ENCODE results near the gene ARSD. TPM values are rescaled to one million over a fixed set of nuclear protein-coding genes. Genes with fewer than 3 reads are reported as not detected.
"Not testable (repeated sequence)": the region's sequence is repeated elsewhere in the genome, so short reads cannot be mapped to it uniquely, and the experiment has no call there.

Gene ARSD
- total RNA-seq, 2 experiments from 2014 or later: 1.3 to 2.1 TPM

- Mint-ChIP-seq H3K4me3 (no peak overlapping the region), H3K27ac (no peak overlapping the region), H3K36me3 (no peaks in the 10 kb centered on the region), H3K27me3 (no peaks in the 10 kb centered on the region), H3K9me3 (ENCODE audit: low read depth) (no peaks in the 10 kb centered on the region), H3K4me1 (no peaks in the 10 kb centered on the region)
- CTCF ChIA-PET: no interaction called here
- DNase-seq (no peak), ATAC-seq (no peak)
Measured at GRCh38 chrX:2960861-2961515, 31.8 kb upstream of the ARSD start.

GRCh38 chrX:2958199-2958598 is 29.1 kb upstream of the ARSD start:
- Mint-ChIP-seq H3K27ac (no peak overlapping the region), H3K9me3 (ENCODE audit: low read depth) (no peaks in the 10 kb centered on the region), H3K4me1 (no peaks in the 10 kb centered on the region), H3K4me3 (no peak overlapping the region), H3K36me3 (no peaks in the 10 kb centered on the region), H3K27me3 (no peaks in the 10 kb centered on the region)
- CTCF ChIA-PET: no interaction called here
- ATAC-seq: no peak
- no peak for DNase-seq

GRCh38 chrX:2955838-2956237 is 26.7 kb upstream of the ARSD start:
- no peaks in the 10 kb centered on the region for H3K27me3 Mint-ChIP-seq
- DNase-seq (no peak), ATAC-seq (no peak)
- H3K9me3 Mint-ChIP-seq (ENCODE audit: low read depth): no peaks in the 10 kb centered on the region
- H3K4me3 Mint-ChIP-seq: no peak overlapping the region
- H3K4me1 Mint-ChIP-seq: no peaks in the 10 kb centered on the region
- no peak overlapping the region for H3K27ac Mint-ChIP-seq
- CTCF ChIA-PET: no interaction called here
- no peaks in the 10 kb centered on the region for H3K36me3 Mint-ChIP-seq

- no peak overlapping the region for H3K27ac Mint-ChIP-seq
- no peaks in the 10 kb centered on the region for H3K36me3 Mint-ChIP-seq
- H3K4me1 Mint-ChIP-seq: no peaks in the 10 kb centered on the region
- no peak overlapping the region for H3K4me3 Mint-ChIP-seq
- H3K9me3 Mint-ChIP-seq (ENCODE audit: low read depth): no peaks in the 10 kb centered on the region
- H3K27me3 Mint-ChIP-seq: no peaks in the 10 kb centered on the region
- ATAC-seq (no peak), DNase-seq (no peak)
- CTCF ChIA-PET: no interaction called here
Measured at GRCh38 chrX:2955281-2955680, 26.1 kb upstream of the ARSD start.

GRCh38 chrX:2954541-2954940 is 25.4 kb upstream of the ARSD start:
- Mint-ChIP-seq H3K36me3 (no peaks in the 10 kb centered on the region), H3K9me3 (ENCODE audit: low read depth) (no peaks in the 10 kb centered on the region), H3K27ac (no peak overlapping the region), H3K4me3 (no peak overlapping the region), H3K4me1 (no peaks in the 10 kb centered on the region), H3K27me3 (no peaks in the 10 kb centered on the region)
- CTCF ChIA-PET: no interaction called here
- ATAC-seq (no peak), DNase-seq (no peak)

DNA sequence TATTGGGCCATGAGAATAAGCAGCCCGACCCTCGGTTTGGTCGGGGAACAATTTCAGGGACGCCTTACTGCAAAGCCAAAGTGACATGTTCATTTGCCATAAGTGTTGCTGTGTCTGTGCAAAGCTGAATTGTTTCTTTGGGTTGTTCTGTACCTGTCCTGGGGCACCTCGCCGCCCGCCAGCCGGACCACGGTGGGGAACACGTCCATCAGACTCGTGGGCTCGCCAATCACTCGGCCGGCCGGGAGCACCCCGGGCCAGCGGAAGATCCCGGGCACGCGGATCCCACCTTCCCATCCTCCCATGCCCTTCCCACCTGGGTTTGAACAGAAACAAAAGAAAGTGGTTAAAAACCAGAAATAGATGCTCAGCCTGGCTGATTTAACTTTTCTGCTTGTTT is 8.8 kb upstream of the ARSD start:
- DNase-seq; ATAC-seq; H3K27me3 Mint-ChIP-seq; H3K36me3 Mint-ChIP-seq; H3K9me3 Mint-ChIP-seq (ENCODE audit: low read depth); H3K4me3 Mint-ChIP-seq; CTCF ChIA-PET; H3K4me1 Mint-ChIP-seq; H3K27ac Mint-ChIP-seq: not testable (repeated sequence)

DNA sequence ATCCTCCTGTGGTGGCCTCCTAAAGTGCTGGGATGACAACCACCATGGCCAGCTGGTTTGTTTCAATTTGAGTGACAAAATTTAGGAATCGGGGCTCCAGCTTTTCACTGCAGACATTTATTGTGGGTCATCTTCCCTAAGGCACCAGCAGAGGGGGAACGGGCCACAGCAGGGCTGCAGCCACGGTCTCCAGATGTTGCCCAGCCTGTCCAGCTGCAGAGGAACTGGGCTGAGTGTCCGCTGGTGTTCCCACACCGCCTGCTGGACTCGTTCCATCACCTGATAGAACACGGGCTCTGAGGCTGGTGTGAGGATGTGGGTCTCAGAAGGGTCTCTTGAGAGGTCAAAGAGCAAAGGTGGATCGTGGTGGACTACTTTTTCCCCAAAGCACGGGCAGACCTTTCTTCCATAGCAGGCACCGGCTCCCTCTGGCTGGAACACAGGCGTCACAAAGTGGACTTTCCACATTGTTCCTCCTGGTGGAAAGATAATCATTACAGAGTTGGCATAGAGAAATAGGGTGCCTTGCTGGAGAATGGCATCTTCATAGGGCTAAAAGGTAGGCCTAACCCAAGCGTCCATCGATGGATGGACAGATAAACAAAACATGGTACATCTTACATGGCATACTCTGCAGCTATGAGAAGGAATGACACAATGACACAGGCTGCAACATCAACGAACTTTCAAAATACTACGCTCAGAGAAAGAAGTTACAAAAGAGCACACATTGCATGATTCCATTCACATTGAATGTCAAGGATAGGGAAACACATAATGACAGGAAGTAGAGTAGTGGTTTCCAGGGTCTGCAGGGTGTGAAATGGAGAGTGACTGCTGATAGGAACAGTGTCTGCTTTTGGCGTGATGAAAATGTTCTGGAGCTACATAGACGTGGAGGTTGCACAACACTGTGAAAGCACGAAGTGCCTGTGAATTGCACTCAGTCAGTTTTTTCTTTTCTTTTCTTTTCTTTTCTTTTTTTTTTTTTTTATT is 5.9 kb upstream of the ARSD start:
- CTCF ChIA-PET: no interaction called here
- no peak for DNase-seq
- no peaks in the 10 kb centered on the region for H3K4me1 Mint-ChIP-seq
- peaks cover 4% of the 10 kb centered on the region for H3K27me3 Mint-ChIP-seq
- H3K27ac Mint-ChIP-seq: no peak overlapping the region
- H3K4me3 Mint-ChIP-seq: no peak overlapping the region
- H3K9me3 Mint-ChIP-seq (ENCODE audit: low read depth): no peaks in the 10 kb centered on the region
- ATAC-seq: no peak
- no peaks in the 10 kb centered on the region for H3K36me3 Mint-ChIP-seq

DNA sequence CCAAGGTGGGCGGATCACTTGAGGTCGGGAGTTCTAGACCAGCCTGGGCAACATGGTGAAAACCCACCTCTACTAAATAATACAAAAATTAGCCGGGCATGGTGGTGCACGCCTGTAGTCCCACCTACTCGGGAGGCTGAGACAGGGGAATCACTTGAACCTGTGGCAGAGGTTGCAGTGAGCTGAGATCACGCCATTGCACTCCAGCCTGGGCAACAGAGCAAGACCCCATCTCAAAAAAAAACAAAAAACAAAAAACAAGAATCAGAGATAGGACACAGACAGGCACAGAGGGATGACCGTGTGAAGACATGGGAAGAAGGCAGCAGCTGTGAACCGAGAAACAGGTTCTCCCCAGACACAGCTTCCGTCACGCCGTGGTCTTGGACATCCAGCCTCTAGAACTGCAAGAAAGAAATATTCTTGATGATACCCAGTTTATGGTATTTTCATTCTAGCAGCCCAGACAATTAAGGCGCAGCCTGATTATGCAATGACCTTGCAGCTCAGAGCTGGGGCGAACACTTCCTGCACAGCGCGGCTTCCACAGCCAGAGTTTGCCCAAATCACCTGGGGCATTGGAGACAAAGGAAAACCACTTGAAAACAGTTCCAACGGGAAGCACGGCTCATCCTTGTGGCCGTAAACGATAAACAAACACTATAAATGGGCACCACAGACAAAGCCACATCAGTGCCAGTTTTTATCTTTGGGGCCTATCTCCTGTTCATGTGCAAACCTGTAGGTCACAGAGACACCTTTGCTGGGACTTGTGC is 4.2 kb upstream of the ARSD start:
- Mint-ChIP-seq H3K27ac (no peak overlapping the region), H3K4me1 (no peaks in the 10 kb centered on the region), H3K4me3 (no peak overlapping the region), H3K9me3 (ENCODE audit: low read depth) (no peaks in the 10 kb centered on the region), H3K36me3 (no peaks in the 10 kb centered on the region), H3K27me3 (peaks cover 4% of the 10 kb centered on the region)
- ATAC-seq (no peak), DNase-seq (no peak)
- CTCF ChIA-PET: no interaction called here

DNA sequence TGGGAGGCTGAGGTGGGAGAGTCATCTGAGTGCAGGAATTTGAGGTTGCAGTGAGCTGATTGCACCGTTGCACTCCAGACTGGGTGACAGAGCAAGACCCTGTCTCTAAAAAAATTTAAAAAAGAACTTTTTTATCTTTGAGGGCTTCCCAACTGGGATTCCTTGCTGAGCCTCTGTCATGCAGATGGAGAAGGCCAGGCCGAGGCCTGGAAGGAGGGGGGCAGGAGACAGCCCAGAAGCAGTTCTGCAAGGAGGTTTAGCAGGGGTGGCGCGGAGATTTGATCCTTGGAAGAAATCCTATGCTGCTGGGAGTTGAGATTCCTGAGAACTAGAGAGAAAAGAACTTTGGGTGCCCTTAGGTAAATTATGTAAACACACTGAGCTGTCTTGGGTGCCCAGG is 2.5 kb upstream of the ARSD start:
- Mint-ChIP-seq H3K9me3 (ENCODE audit: low read depth) (no peaks in the 10 kb centered on the region), H3K36me3 (no peaks in the 10 kb centered on the region), H3K4me3 (no peak overlapping the region), H3K27me3 (peaks cover 4% of the 10 kb centered on the region), H3K27ac (no peak overlapping the region), H3K4me1 (no peaks in the 10 kb centered on the region)
- ATAC-seq (no peak), DNase-seq (no peak)
- CTCF ChIA-PET: no interaction called here

DNA sequence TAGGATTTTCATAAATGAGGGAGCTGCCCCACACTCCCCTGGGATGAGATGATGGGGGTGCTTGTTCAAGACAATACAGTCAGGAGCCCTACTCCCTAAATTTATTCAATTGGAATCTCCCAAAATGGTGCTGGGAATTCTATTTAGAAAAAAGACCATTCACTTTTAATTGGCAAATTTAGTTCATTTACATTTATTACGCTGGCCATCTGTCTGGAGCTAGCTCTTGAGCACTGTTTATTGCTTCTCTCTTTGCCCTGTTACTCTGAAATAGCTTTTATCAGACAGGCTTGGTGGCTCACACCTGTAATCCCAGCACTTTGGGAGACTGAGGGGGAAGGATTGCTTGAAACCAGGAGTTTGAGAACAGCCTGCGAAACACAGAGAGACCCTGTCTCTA is 2.0 kb upstream of the ARSD start:
- Mint-ChIP-seq H3K4me3 (no peak overlapping the region), H3K27ac (no peak overlapping the region), H3K4me1 (no peaks in the 10 kb centered on the region), H3K9me3 (ENCODE audit: low read depth) (no peaks in the 10 kb centered on the region), H3K36me3 (no peaks in the 10 kb centered on the region), H3K27me3 (peaks cover 4% of the 10 kb centered on the region)
- ATAC-seq (no peak), DNase-seq (no peak)
- CTCF ChIA-PET: no interaction called here

GRCh38 chrX:2928191-2928582 is 952 bp downstream of the ARSD start:
- peak overlapping the region; percentile 76 for H3K4me3 Mint-ChIP-seq
- no peak for ATAC-seq
- H3K4me1 Mint-ChIP-seq: no peaks in the 10 kb centered on the region
- no peak overlapping the region for H3K27ac Mint-ChIP-seq
- peaks cover 4% of the 10 kb centered on the region for H3K27me3 Mint-ChIP-seq
- peak; percentile 36 for DNase-seq
- H3K9me3 Mint-ChIP-seq (ENCODE audit: low read depth): no peaks in the 10 kb centered on the region
- no peaks in the 10 kb centered on the region for H3K36me3 Mint-ChIP-seq
- CTCF ChIA-PET: no interaction called here

- DNase-seq (no peak), ATAC-seq (no peak)
- Mint-ChIP-seq H3K27ac (no peak overlapping the region), H3K36me3 (no peaks in the 10 kb centered on the region), H3K27me3 (peaks cover 4% of the 10 kb centered on the region), H3K4me1 (no peaks in the 10 kb centered on the region), H3K9me3 (ENCODE audit: low read depth) (no peaks in the 10 kb centered on the region), H3K4me3 (no peak overlapping the region)
- CTCF ChIA-PET: no interaction called here
Measured at GRCh38 chrX:2926664-2927275, 2.4 kb downstream of the ARSD start.

DNA sequence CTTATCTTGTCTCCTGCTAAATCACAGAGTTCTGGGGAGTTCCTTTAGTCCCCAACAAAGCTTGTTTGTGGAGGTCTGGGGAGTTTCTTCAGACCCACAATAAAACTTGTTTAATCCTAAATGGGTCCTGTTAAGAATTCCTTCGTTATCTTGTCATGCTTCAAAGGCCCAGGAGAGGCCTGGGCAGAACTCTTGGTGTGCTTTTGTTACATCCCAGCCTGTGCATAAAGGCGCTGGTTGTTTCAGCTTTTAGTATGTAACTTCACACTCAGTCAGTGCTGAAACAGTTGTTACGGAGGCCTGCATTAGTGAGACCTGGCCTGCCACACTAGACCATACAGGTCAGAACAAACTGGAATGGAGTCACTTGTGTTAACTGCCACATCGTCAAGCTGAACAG is 2.9 kb downstream of the ARSD start:
- ATAC-seq; H3K36me3 Mint-ChIP-seq; H3K9me3 Mint-ChIP-seq (ENCODE audit: low read depth); DNase-seq; H3K27me3 Mint-ChIP-seq; H3K4me1 Mint-ChIP-seq; CTCF ChIA-PET; H3K27ac Mint-ChIP-seq; H3K4me3 Mint-ChIP-seq: not testable (repeated sequence)
